SK-N-SH (cell line): Measurements from ENCODE around the gene SP9.

Experiments
- GABPA ChIP-seq: IDR thresholded peaks from 2 replicates; pipeline ENCODE4 v1.4.0; 2012; ENCODE audit warnings: low read depth, mild to moderate bottlenecking
- MXI1 ChIP-seq: IDR thresholded peaks from 2 replicates; pipeline ENCODE4 v1.6.1; 2012; ENCODE audit warnings: mild to moderate bottlenecking, low read depth, low read length, improper control_type of control experiment
- NRF1 ChIP-seq: IDR thresholded peaks from 2 replicates; pipeline ENCODE4 v1.6.1; 2012; ENCODE audit warnings: low read depth, mild to moderate bottlenecking, low read length
- POLR2AphosphoS5 ChIP-seq: IDR thresholded peaks from 2 replicates; pipeline ENCODE4 v1.6.1; 2012; ENCODE audit warnings: low read depth, low read length
- TAF1 ChIP-seq: IDR thresholded peaks from 2 replicates; pipeline ENCODE4 v1.6.1; 2012; ENCODE audit warnings: low read depth, mild to moderate bottlenecking, low read length, moderate library complexity, borderline replicate concordance
- TF ChIP-seq, protein P1 (sequence below): IDR thresholded peaks from 2 replicates; pipeline ENCODE4 v1.4.0; 2012; ENCODE audit warnings: low read depth

DNA sequence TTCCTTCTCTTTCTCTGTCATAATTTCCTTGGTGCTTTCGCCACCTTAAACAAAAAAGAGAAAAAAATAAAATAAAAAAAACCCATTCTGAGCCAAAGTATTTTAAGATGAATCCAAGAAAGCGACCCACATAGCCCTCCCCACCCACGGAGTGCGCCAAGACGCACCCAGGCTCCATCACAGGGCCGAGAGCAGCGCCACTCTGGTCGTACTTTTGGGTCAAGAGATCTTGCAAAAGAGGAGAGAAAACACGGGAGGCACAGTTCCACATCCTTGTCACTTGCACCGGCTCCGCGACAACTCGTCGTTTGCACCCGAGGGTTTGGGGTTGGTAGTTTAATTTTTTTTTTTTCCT lies 1.8 kb upstream of the SP9 start:
- TF ChIP-seq MXI1 (no peak), GABPA (no peak), POLR2AphosphoS5 (no peak), TAF1 (no peak), NRF1 (no peak)
- TF ChIP-seq, protein P1, sequence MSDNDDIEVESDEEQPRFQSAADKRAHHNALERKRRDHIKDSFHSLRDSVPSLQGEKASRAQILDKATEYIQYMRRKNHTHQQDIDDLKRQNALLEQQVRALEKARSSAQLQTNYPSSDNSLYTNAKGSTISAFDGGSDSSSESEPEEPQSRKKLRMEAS, result no peak
